ENCODE measurements around the gene ISYNA1. TPM values are rescaled to one million over a fixed set of nuclear protein-coding genes. Genes with fewer than 3 reads are reported as not detected.

The ISYNA1 gene
- total and polyA plus RNA-seq, 2 of the 8 experiments (the other 6 are each of a cell fraction or from before 2014, with no cell fraction given), result 207 to 264 TPM

DNA sequence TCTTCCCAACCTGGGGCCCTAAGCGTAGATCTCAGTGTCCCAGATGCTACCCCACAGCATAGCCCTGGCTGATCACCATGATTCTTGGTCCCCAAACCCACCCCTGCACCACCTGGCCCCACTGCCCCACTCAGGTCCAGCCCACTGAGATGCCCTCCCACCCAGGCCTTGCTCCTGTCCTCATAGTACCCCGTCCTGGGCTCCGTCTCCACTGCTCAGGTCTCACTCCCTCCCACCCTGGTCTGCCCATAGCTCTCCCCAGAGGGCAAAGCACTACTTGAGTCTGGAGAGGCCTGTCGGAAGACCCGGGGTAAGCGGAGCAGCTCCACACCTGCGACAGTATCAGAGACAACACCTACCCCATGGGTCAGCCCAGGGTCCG lies 35.8 kb upstream of the ISYNA1 start (continued):
- TF ChIP-seq, protein P1, sequence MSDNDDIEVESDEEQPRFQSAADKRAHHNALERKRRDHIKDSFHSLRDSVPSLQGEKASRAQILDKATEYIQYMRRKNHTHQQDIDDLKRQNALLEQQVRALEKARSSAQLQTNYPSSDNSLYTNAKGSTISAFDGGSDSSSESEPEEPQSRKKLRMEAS (IDR thresholded peaks at IDR 0.05), result no peak
- no peak for TF ChIP-seq CHD1 (IDR thresholded peaks at IDR 0.05; ENCODE audit: low read depth, low read length)
- no peak for TF ChIP-seq KDM1A (IDR thresholded peaks at IDR 0.05; ENCODE audit: borderline replicate concordance, low read length)
- no peak for TF ChIP-seq TBP (IDR thresholded peaks at IDR 0.05; ENCODE audit: low read depth, low read length)
- TF ChIP-seq EP300 (IDR thresholded peaks at IDR 0.05; ENCODE audit: borderline replicate concordance in 1 of 2, low read depth in 2 of 2, low read length in 2 of 2), result no peak
- no peak for TF ChIP-seq SP2 (IDR thresholded peaks at IDR 0.05; ENCODE audit: low read length)
